Suppressor macrophage (primary cell): ENCODE measurements around the gene DOK7.
"Not testable (repeated sequence)": the region's sequence is repeated elsewhere in the genome, so short reads cannot be mapped to it uniquely, and the experiment has no call there.

ENCODE experiments used
- DNase-seq, 4 experiments: peaks; one replicate each; pipeline ENCODE4 v3.0.0-alpha.2; 2020 to 2022

Gene DOK7

GRCh38 chr4:3508542-3508941, 45.4 kb downstream of the DOK7 start:
- peak in 2 of 4 experiments; percentile 20 to 72 for DNase-seq

DNA sequence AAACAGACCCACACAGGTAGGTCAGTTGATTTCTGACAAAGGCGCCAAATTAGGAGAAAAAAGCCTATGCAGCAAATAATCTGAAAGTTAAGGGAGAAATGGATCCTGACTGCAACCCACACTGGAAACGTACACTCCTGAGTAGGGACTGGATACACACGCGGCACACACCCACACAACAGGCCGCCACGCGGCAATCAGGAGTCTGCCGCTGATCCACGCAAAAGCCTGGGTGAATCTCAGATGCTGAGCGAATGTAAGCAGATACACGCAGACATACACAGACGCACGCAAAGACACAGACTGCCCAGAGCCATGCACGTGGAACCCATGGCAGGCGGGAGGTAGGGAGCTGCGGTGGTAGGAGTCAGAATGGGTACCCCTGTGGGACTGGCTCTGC, 47.4 kb downstream of the DOK7 start:
- no peak for DNase-seq

DNA sequence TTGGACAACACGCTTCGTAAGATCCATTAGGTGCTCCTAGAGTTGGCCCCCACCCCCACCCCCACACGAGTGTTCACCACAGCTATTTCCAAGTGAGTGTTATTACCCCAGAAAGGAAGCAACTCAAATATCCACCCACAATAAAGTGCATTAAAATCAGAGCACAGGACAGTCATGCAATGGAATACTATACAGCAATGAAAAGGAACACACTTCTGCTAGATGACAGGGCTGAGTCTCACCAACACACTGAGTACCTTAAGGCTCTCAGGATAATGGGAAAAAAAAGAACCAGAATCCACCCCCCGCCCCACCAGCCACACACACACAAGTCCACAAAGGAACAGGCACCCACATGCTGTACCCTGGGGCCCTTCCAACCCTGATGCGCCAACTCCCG, 48.1 kb downstream of the DOK7 start:
- DNase-seq = no peak

- DNase-seq = not testable (repeated sequence)
Measured at GRCh38 chr4:3511601-3512000, 48.5 kb downstream of the DOK7 start.

DNA sequence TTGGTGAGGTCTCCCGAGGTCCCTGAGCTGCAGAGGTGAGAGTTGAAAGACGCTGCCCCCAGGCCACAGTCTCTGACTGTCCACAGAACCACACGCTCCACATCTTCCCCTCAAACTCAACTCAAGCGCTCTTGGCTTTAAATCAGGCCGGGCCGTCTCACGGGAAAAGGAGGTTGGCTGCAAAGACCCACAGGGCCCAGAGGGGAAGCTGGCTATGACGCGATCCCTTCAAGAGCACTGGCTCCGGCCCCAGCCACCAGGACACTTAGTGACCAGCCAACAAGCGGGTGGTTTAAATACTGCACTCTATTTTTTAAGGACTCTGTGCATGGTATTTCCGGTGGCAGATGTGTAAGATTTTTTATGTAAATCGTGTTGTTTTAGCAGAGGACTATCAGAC, 49.2 kb downstream of the DOK7 start:
- DNase-seq = no peak

DNA sequence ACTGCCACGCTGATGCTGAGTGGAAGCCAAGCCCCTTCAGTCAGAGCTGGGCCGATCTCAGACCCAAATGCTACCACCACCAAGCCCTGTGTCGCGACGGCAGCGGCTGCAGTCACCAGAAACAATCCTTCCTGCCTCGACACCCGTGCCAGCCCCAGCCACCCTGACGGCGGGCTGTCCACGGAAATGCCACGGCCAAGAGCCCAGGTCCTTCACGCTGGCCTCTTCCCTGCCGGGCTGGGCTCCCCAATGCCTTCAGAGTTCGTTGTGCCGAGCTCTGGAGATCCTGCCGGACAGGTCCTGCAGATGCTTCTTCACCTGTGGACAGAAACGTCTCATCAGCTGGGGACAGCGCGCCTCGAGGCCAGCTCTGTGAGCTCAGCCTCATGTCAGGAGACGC, 49.6 kb downstream of the DOK7 start:
- no peak for DNase-seq

DNA sequence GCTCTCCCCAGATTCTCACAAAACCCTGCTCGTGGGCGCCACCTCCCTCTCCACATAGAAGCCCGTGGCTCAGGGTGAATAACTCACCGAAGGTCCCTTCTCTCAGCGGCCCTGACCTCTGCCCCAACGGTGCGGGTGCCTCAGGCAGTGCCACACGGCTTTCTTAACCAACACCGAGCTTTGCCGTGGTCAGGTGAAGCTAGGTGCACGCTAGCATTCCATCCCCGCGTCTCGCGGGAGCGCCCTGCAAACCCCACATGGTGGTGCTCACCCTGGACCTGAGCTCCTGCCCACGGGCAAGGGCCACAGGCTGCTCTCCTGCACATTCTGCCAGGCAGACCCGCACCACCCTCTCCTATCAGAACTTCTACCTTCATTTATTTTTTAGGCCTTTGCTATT, 50.7 kb downstream of the DOK7 start:
- no peak for DNase-seq

GRCh38 chr4:3514221-3514780, 51.2 kb downstream of the DOK7 start:
- DNase-seq = no peak

DNA sequence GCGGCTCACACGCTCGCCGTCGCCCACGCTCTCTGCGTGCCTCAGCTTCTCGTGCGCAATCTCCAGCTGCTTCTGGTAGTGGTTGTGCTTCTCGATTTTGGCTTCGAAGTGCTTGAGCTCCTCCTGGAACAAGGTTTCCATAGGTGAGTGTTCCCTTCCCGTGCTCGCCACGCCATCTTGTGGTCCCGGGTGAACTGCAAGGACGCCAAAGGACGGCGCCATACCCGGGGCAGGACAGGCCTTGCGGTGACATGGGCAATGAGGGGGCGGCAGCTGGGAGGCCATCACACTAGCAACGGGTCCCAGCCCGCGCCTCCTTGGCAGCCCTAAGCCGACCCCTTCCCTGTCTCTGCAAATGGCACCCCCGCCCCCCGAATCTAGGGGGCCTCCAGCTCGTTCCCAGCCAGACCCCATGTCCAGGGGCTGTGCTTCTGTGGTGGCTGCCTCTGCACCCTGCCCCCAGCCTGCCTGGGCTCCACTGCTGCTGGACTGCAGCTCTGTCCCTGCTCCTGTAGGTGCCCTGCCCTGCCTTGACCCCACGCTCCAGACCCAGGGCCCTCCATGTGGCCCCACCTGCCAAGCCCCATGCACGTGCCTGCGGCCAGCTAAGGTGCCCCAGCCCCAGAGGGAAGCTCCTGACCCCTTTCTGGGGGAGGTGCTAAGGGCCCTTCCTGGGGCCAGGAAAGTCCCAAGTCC, 51.8 kb downstream of the DOK7 start:
- no peak for DNase-seq

- no peak for DNase-seq
Measured at GRCh38 chr4:3515646-3516045, 52.5 kb downstream of the DOK7 start.

GRCh38 chr4:3516061-3516835, 53.1 kb downstream of the DOK7 start:
- no peak for DNase-seq

- DNase-seq = no peak
Measured at GRCh38 chr4:3516836-3517730, 54.0 kb downstream of the DOK7 start.

- DNase-seq = no peak
Measured at GRCh38 chr4:3517731-3518510, 54.8 kb downstream of the DOK7 start.

DNA sequence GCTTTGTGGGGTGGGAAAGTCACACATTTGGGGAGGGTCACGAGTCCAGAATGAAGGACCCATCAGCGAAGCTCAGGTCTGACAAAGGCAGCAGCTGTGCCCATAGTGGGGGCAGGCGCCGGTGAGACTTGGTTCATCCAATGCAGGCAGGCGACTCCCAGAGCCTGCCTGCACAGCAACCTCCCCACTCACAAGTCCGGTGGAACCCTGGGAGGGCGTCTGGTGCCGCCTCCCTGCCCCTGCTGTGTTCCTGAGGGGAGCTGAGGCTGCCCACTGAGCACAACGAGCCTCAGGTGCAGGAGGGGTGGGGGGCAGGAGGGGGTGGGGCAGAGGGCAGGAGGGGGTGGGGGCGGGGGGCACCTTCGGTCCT, 55.4 kb downstream of the DOK7 start:
- DNase-seq = no peak

DNA sequence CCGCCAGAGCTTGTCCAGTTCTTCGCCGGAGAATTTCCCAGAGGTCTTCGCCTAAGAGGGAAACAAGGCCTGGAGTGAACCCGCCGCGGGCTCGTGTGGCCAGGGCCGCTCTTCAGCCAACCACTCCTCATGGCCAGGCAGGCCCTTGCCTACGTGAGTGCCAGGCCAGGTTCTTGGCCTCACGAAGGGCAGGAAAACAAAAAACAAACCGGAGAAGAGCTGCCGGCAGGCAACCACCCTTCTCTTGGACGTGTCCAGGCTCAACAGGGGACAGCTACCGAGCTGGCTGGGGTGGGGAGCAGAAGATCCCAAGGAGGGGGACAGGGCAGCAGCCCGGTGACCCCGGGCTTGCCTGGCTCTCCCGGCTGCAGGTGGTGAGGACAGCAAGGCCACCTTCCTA, 55.8 kb downstream of the DOK7 start:
- DNase-seq = no peak

- no peak for DNase-seq
Measured at GRCh38 chr4:3519468-3520264, 56.6 kb downstream of the DOK7 start.

- no peak for DNase-seq
Measured at GRCh38 chr4:3520276-3520675, 57.2 kb downstream of the DOK7 start.

- no peak for DNase-seq
Measured at GRCh38 chr4:3520796-3521600, 57.9 kb downstream of the DOK7 start.

- no peak for DNase-seq
Measured at GRCh38 chr4:3521621-3522325, 58.7 kb downstream of the DOK7 start.

GRCh38 chr4:3522326-3522640, 59.2 kb downstream of the DOK7 start:
- DNase-seq = no peak
